Measurements from ENCODE around the gene AHDC1.
A peak's percentile ranks its signal among the peaks of the same experiment; 100 is the strongest.
"Not testable (repeated sequence)": the region's sequence is repeated elsewhere in the genome, so short reads cannot be mapped to it uniquely, and the experiment has no call there.

AHDC1 gene

GRCh38 chr1:27538305-27538676 lies 65.7 kb downstream of the AHDC1 start:
- H3K4me1 Mint-ChIP-seq: peaks cover 22% of the 10 kb centered on the region
- not testable (repeated sequence) for H3K9me3 Mint-ChIP-seq, ATAC-seq, H3K27ac Mint-ChIP-seq, H3K27me3 Mint-ChIP-seq, H3K4me3 Mint-ChIP-seq, DNase-seq

GRCh38 chr1:27536767-27537166 lies 67.2 kb downstream of the AHDC1 start:
- H3K4me1 Mint-ChIP-seq: peaks cover 31% of the 10 kb centered on the region
- ATAC-seq: no peak
- no peaks in the 10 kb centered on the region for H3K27me3 Mint-ChIP-seq
- no peak overlapping the region for H3K4me3 Mint-ChIP-seq
- DNase-seq: no peak
- H3K27ac Mint-ChIP-seq: no peak overlapping the region
- H3K9me3 Mint-ChIP-seq: no peaks in the 10 kb centered on the region

GRCh38 chr1:27536010-27536757 lies 67.8 kb downstream of the AHDC1 start:
- no peak for ATAC-seq
- Mint-ChIP-seq H3K4me3 (no peak overlapping the region), H3K4me1 (peaks cover 32% of the 10 kb centered on the region), H3K27me3 (no peaks in the 10 kb centered on the region), H3K9me3 (no peaks in the 10 kb centered on the region), H3K27ac (no peak overlapping the region)
- DNase-seq: no peak

- H3K27me3 Mint-ChIP-seq: no peaks in the 10 kb centered on the region
- H3K27ac Mint-ChIP-seq: no peak overlapping the region
- ATAC-seq (no peak), DNase-seq (no peak)
- peaks cover 27% of the 10 kb centered on the region for H3K4me1 Mint-ChIP-seq
- H3K4me3 Mint-ChIP-seq: no peak overlapping the region
- H3K9me3 Mint-ChIP-seq: no peaks in the 10 kb centered on the region
Measured at GRCh38 chr1:27535386-27535785, 68.6 kb downstream of the AHDC1 start.

GRCh38 chr1:27531959-27532685 lies 71.8 kb downstream of the AHDC1 start:
- ATAC-seq (no peak), DNase-seq (no peak)
- H3K4me3 Mint-ChIP-seq: no peak overlapping the region
- peak overlapping the region; percentile 39 to 73 for H3K27ac Mint-ChIP-seq
- peaks cover 36% of the 10 kb centered on the region for H3K4me1 Mint-ChIP-seq
- H3K9me3 Mint-ChIP-seq: no peaks in the 10 kb centered on the region
- H3K27me3 Mint-ChIP-seq: no peaks in the 10 kb centered on the region

GRCh38 chr1:27530192-27530591 lies 73.8 kb downstream of the AHDC1 start:
- Mint-ChIP-seq H3K4me3 (no peak overlapping the region), H3K9me3 (no peaks in the 10 kb centered on the region), H3K27me3 (no peaks in the 10 kb centered on the region), H3K4me1 (peaks cover 55% of the 10 kb centered on the region), H3K27ac (peak overlapping the region in 1 of 2 donors; percentile 20)
- ATAC-seq (no peak), DNase-seq (no peak)

- peaks cover 61% of the 10 kb centered on the region for H3K4me1 Mint-ChIP-seq
- ATAC-seq (no peak), DNase-seq (no peak)
- peak overlapping the region in 1 of 2 donors; percentile 11 for H3K4me3 Mint-ChIP-seq
- H3K27ac Mint-ChIP-seq: peak overlapping the region in 1 of 2 donors; percentile 69
- H3K9me3 Mint-ChIP-seq: no peaks in the 10 kb centered on the region
- H3K27me3 Mint-ChIP-seq: no peaks in the 10 kb centered on the region
Measured at GRCh38 chr1:27529704-27530018, 74.3 kb downstream of the AHDC1 start.

- peak overlapping the region; percentile 70 to 71 for H3K4me3 Mint-ChIP-seq
Measured at GRCh38 chr1:27528818-27529703, 74.9 kb downstream of the AHDC1 start.

GRCh38 chr1:27527890-27528817 lies 75.8 kb downstream of the AHDC1 start:
- peak; percentile 57 for ATAC-seq
- H3K4me3 Mint-ChIP-seq: peak overlapping the region; percentile 70 to 71
- H3K9me3 Mint-ChIP-seq: no peaks in the 10 kb centered on the region
- peak overlapping the region in 1 of 2 donors; percentile 53 for H3K27ac Mint-ChIP-seq
- H3K27me3 Mint-ChIP-seq: no peaks in the 10 kb centered on the region
- H3K4me1 Mint-ChIP-seq: peaks cover 68% of the 10 kb centered on the region
- DNase-seq: peak; percentile 52 to 53

More at GRCh38 chr1:27528818-27529703, 74.9 kb downstream of the AHDC1 start:
- no peak for DNase-seq
- no peak for ATAC-seq
- Mint-ChIP-seq H3K27ac (peak overlapping the region in 1 of 2 donors; percentile 69), H3K27me3 (no peaks in the 10 kb centered on the region), H3K4me1 (peaks cover 67% of the 10 kb centered on the region), H3K9me3 (no peaks in the 10 kb centered on the region)

GRCh38 chr1:27527223-27527889 lies 76.6 kb downstream of the AHDC1 start:
- Mint-ChIP-seq H3K9me3 (no peaks in the 10 kb centered on the region), H3K4me3 (peak overlapping the region; percentile 78 to 86), H3K4me1 (peaks cover 67% of the 10 kb centered on the region), H3K27me3 (no peaks in the 10 kb centered on the region), H3K27ac (peak overlapping the region in 1 of 2 donors; percentile 35)
- DNase-seq (peak; percentile 40 to 43), ATAC-seq (no peak)

GRCh38 chr1:27526569-27527222 lies 77.2 kb downstream of the AHDC1 start:
- no peak for ATAC-seq

GRCh38 chr1:27525296-27526272 lies 78.4 kb downstream of the AHDC1 start:
- Mint-ChIP-seq H3K27ac (peak overlapping the region; percentile 20 to 80), H3K4me3 (peak overlapping the region; percentile 78 to 86), H3K27me3 (no peaks in the 10 kb centered on the region), H3K4me1 (peaks cover 77% of the 10 kb centered on the region), H3K9me3 (no peaks in the 10 kb centered on the region)
- DNase-seq (peak; percentile 50 to 64), ATAC-seq (peak; percentile 45)

More at GRCh38 chr1:27526569-27527222, 77.2 kb downstream of the AHDC1 start:
- no peaks in the 10 kb centered on the region for H3K27me3 Mint-ChIP-seq
- no peaks in the 10 kb centered on the region for H3K9me3 Mint-ChIP-seq
- peak overlapping the region; percentile 78 to 86 for H3K4me3 Mint-ChIP-seq
- peak overlapping the region; percentile 74 to 80 for H3K27ac Mint-ChIP-seq
- DNase-seq: peak in 1 of 2 donors; percentile 43
- H3K4me1 Mint-ChIP-seq: peaks cover 67% of the 10 kb centered on the region

All from stimulated activated naive CD8-positive, alpha-beta T cell treated with anti-CD3 and anti-CD28 coated beads, Interleukin-15, amount 100 ng/mL, for 72 hours (primary cell).